Suprapubic skin (tissue), 4 donors: ENCODE results near the gene ATAD3A.

ENCODE experiments used
- EP300 ChIP-seq: sonication (generic); formaldehyde crosslinking; IDR thresholded peaks from one replicate; pipeline ENCODE4 v1.6.1; 2017; ENCODE audit warnings: antibody characterized with exemption
- POLR2A ChIP-seq, 2 donors: fragments of 450-650 bp; IDR thresholded peaks; one replicate each; pipeline ENCODE4 v1.6.1; 2017; ENCODE audit warnings: antibody characterized with exemption in 2 of 2, mild to moderate bottlenecking in 2 of 2, moderate library complexity in 2 of 2
- POLR2AphosphoS5 ChIP-seq, 3 donors: sonication (generic); formaldehyde crosslinking; IDR thresholded peaks; one replicate each; pipeline ENCODE4 v1.6.1; 2017; ENCODE audit warnings: antibody characterized with exemption in 3 of 3
- TF ChIP-seq, protein P1 (sequence below), 2 donors: fragments of 200-600 bp in 1 of 2; fragments of 450-650 bp in 1 of 2; sonication (generic) in 1 of 2; IDR thresholded peaks; one replicate each; pipeline ENCODE4 v1.5.1; 2016 to 2019; ENCODE audit warnings: antibody characterized with exemption in 2 of 2, mild to moderate bottlenecking in 1 of 2, moderate library complexity in 1 of 2

DNA sequence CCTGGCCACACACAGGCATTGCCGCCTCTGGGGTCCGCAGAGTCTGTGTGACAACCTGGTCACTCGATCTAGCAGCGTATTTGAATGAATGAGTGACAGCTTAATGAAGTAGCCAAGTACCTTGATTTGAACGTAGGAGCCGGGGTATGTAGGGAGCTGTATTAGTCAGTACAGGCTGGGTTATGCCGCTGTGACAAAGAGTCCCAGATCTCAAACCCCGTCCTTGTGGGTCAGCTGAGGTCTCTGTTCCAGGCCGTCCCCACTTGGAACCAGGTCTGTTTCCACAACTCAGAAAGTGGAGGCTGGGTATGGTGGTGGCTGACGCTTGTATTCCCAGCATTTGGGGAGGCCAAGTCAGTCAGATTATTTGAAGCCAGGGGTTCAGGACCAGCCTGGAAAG is 20.4 kb upstream of the ATAD3A start:
- TF ChIP-seq, protein P1, sequence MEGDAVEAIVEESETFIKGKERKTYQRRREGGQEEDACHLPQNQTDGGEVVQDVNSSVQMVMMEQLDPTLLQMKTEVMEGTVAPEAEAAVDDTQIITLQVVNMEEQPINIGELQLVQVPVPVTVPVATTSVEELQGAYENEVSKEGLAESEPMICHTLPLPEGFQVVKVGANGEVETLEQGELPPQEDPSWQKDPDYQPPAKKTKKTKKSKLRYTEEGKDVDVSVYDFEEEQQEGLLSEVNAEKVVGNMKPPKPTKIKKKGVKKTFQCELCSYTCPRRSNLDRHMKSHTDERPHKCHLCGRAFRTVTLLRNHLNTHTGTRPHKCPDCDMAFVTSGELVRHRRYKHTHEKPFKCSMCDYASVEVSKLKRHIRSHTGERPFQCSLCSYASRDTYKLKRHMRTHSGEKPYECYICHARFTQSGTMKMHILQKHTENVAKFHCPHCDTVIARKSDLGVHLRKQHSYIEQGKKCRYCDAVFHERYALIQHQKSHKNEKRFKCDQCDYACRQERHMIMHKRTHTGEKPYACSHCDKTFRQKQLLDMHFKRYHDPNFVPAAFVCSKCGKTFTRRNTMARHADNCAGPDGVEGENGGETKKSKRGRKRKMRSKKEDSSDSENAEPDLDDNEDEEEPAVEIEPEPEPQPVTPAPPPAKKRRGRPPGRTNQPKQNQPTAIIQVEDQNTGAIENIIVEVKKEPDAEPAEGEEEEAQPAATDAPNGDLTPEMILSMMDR (IDR thresholded peaks at IDR 0.05): no peak
- no peak for TF ChIP-seq EP300
- no peak for TF ChIP-seq POLR2AphosphoS5 (IDR thresholded peaks at IDR 0.05)
- TF ChIP-seq POLR2A (IDR thresholded peaks at IDR 0.05): no peak
